CD4-positive, alpha-beta T cell treated with Interleukin-21 for 1 hour (primary cell): Measurements from ENCODE around the gene IDUA.
A peak's percentile ranks its signal among the peaks of the same experiment; 100 is the strongest.

Source experiments
- DNase-seq: peaks from one replicate; pipeline ENCODE4 v3.0.0-alpha.2; 2020

Gene IDUA

GRCh38 chr4:1017706-1018105, 30.9 kb downstream of the IDUA start:
- DNase-seq = no peak

GRCh38 chr4:1018147-1019020, 31.5 kb downstream of the IDUA start:
- no peak for DNase-seq

- no peak for DNase-seq
Observed at GRCh38 chr4:1019320-1019719, 32.5 kb downstream of the IDUA start.

GRCh38 chr4:1019729-1020470, 33.1 kb downstream of the IDUA start:
- no peak for DNase-seq

GRCh38 chr4:1021386-1022050, 34.7 kb downstream of the IDUA start:
- DNase-seq = no peak

- DNase-seq = no peak
Observed at GRCh38 chr4:1022051-1022738, 35.4 kb downstream of the IDUA start.

GRCh38 chr4:1022739-1023066, 35.9 kb downstream of the IDUA start:
- DNase-seq = no peak

- DNase-seq = no peak
Observed at GRCh38 chr4:1023075-1023640, 36.3 kb downstream of the IDUA start.

GRCh38 chr4:1023895-1024740, 37.3 kb downstream of the IDUA start:
- DNase-seq = no peak

- no peak for DNase-seq
Observed at GRCh38 chr4:1024882-1025545, 38.2 kb downstream of the IDUA start.

- DNase-seq = peak; percentile 47
Observed at GRCh38 chr4:1026115-1026514, 39.3 kb downstream of the IDUA start.

- DNase-seq = no peak
Observed at GRCh38 chr4:1027219-1027914, 40.5 kb downstream of the IDUA start.

- DNase-seq = no peak
Observed at GRCh38 chr4:1027915-1028238, 41.0 kb downstream of the IDUA start.

- no peak for DNase-seq
Observed at GRCh38 chr4:1028574-1029220, 41.9 kb downstream of the IDUA start.

GRCh38 chr4:1029529-1029928, 42.7 kb downstream of the IDUA start:
- DNase-seq = no peak

- no peak for DNase-seq
Observed at GRCh38 chr4:1030031-1030430, 43.2 kb downstream of the IDUA start.

GRCh38 chr4:1030559-1030958, 43.7 kb downstream of the IDUA start:
- no peak for DNase-seq

GRCh38 chr4:1031346-1031745, 44.5 kb downstream of the IDUA start:
- DNase-seq = no peak

- DNase-seq = no peak
Observed at GRCh38 chr4:1031956-1032795, 45.3 kb downstream of the IDUA start.
